ENCODE results near the gene CELF2.

Gene CELF2

GRCh38 chr10:11097686-11098085 lies 80.0 kb downstream of the CELF2 start:
- no peak for ATAC-seq (ENCODE audit: insufficient read depth, low read depth)

GRCh38 chr10:11098666-11099065 lies 81.0 kb downstream of the CELF2 start:
- no peak for TF ChIP-seq EZH2 (IDR thresholded peaks at IDR 0.05; ENCODE audit: borderline replicate concordance, low read depth, low read length, severe bottlenecking)
- no peak for TF ChIP-seq CTCF (IDR thresholded peaks at IDR 0.05; ENCODE audit: borderline replicate concordance, extremely low read depth, low read length, poor library complexity, severe bottlenecking)
- Histone ChIP-seq H4K20me1 (ENCODE audit: insufficient read depth, low read length) (no peaks in the 10 kb centered on the region), H3K9ac (ENCODE audit: low read depth, low read length) (no peak overlapping the region), H3K79me2 (ENCODE audit: insufficient read depth, low read length) (no peaks in the 10 kb centered on the region), H3K4me1 (ENCODE audit: insufficient read depth, low read length) (no peaks in the 10 kb centered on the region), H3K27ac (ENCODE audit: low read length) (no peak overlapping the region), H3K4me3 (ENCODE audit: low read depth in 1 of 2, low read length in 2 of 2) (no peak overlapping the region), H3K36me3 (ENCODE audit: insufficient read depth, low read length) (no peaks in the 10 kb centered on the region), H3K9me3 (ENCODE audit: insufficient read depth, low read length, severe bottlenecking) (no peaks in the 10 kb centered on the region), H3K27me3 (ENCODE audit: insufficient read depth, low read length, poor library complexity) (no peaks in the 10 kb centered on the region), H2AFZ (ENCODE audit: low read depth, low read length) (no peak overlapping the region), H3K4me2 (ENCODE audit: insufficient read depth, low read length) (no peak overlapping the region)
- no peak for DNase-seq
- no peak for ATAC-seq (ENCODE audit: insufficient read depth, low read depth)

More at GRCh38 chr10:11097686-11098085, 80.0 kb downstream of the CELF2 start:
- Histone ChIP-seq H3K4me1 (ENCODE audit: insufficient read depth, low read length) (no peaks in the 10 kb centered on the region), H3K9me3 (ENCODE audit: insufficient read depth, low read length, severe bottlenecking) (no peaks in the 10 kb centered on the region), H3K9ac (ENCODE audit: low read depth, low read length) (no peak overlapping the region), H4K20me1 (ENCODE audit: insufficient read depth, low read length) (no peaks in the 10 kb centered on the region), H3K36me3 (ENCODE audit: insufficient read depth, low read length) (no peaks in the 10 kb centered on the region), H2AFZ (ENCODE audit: low read depth, low read length) (no peak overlapping the region), H3K79me2 (ENCODE audit: insufficient read depth, low read length) (no peaks in the 10 kb centered on the region), H3K4me2 (ENCODE audit: insufficient read depth, low read length) (no peak overlapping the region), H3K27ac (ENCODE audit: low read length) (no peak overlapping the region), H3K4me3 (ENCODE audit: low read depth in 1 of 2, low read length in 2 of 2) (no peak overlapping the region), H3K27me3 (ENCODE audit: insufficient read depth, low read length, poor library complexity) (no peaks in the 10 kb centered on the region)
- no peak for DNase-seq
- TF ChIP-seq EZH2 (IDR thresholded peaks at IDR 0.05; ENCODE audit: borderline replicate concordance, low read depth, low read length, severe bottlenecking) (no peak), CTCF (IDR thresholded peaks at IDR 0.05; ENCODE audit: borderline replicate concordance, extremely low read depth, low read length, poor library complexity, severe bottlenecking) (no peak)

DNA sequence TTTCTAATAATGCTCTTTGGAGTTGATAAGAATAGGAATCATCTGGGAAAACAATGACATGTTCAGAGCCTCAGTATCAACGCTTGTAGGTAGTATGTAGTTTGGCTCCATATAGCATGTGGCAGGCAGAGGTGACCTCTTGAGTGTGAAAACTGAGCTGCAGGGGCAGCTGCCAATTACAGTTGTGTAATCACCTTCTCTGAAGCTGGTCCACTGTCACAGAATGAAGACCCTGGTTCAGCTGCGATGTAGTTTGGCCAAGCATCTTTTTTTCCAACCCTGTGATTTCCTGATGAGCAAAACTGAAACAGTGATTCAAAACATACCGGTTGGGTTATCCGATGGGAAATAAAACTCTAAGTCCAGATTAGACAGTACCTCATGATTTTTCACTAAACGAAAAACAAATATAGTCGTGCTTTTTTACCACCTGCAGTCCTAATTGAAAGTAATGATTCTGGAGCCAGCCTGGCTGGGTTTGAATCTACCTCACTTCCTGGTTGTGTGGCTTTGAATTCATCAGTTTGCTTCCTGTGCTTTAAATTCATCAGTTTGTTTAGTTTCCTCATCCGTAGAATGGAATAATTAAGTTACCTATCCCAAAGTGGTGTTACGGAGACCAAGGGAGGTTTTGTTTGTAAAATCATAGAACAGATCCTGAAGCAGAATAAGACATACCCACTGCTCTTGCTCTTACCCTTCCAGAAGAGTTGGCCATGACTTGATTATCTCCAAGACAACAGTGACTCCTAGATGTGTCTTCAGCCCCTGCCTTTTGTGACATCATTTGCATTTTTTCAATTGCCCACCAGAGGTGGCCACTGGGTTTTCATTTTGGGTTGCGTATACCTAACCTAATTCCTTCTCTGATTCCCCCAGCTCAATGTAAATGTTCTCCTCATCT lies 87.4 kb downstream of the CELF2 start:
- no peak for DNase-seq
- Histone ChIP-seq H3K36me3 (ENCODE audit: insufficient read depth, low read length) (no peaks in the 10 kb centered on the region), H3K27me3 (ENCODE audit: insufficient read depth, low read length, poor library complexity) (no peaks in the 10 kb centered on the region), H3K9me3 (ENCODE audit: insufficient read depth, low read length, severe bottlenecking) (no peaks in the 10 kb centered on the region), H3K4me2 (ENCODE audit: insufficient read depth, low read length) (no peak overlapping the region), H2AFZ (ENCODE audit: low read depth, low read length) (no peak overlapping the region; the same call in 1 of the 2 replicates), H3K4me1 (ENCODE audit: insufficient read depth, low read length) (peaks cover 4% of the 10 kb centered on the region; the same call in 1 of the 2 replicates), H4K20me1 (ENCODE audit: insufficient read depth, low read length) (no peaks in the 10 kb centered on the region), H3K27ac (ENCODE audit: low read length) (no peak overlapping the region), H3K4me3 (ENCODE audit: low read depth in 1 of 2, low read length in 2 of 2) (no peak overlapping the region), H3K9ac (ENCODE audit: low read depth, low read length) (no peak overlapping the region), H3K79me2 (ENCODE audit: insufficient read depth, low read length) (no peaks in the 10 kb centered on the region)
- TF ChIP-seq EZH2 (IDR thresholded peaks at IDR 0.05; ENCODE audit: borderline replicate concordance, low read depth, low read length, severe bottlenecking) (no peak), CTCF (IDR thresholded peaks at IDR 0.05; ENCODE audit: borderline replicate concordance, extremely low read depth, low read length, poor library complexity, severe bottlenecking) (peak; percentile 42)
- peak; percentile 57; the same call in 1 of the 3 replicates for ATAC-seq (ENCODE audit: insufficient read depth, low read depth)

Data from DND-41 (cell line).